ENCODE measurements around the gene ARHGAP40.

DNA sequence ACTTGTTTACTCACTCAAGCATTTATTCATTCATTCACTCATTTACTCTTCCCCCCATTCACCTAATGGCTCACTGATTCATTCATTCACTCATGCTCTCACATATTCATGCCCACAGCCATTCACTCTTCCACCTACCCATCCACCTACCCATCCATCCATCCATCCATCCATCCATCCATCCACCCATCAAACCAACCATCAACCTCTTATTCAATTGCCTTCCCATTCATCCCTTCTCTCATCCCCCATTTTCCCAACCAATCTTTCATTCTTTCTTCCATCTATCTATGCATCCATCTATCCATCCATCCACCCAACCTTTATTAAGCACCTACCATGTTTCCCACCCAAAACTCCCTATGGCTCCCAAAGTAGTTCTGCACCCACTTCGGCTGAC lies 1.6 kb upstream of the ARHGAP40 start:
- TF ChIP-seq, protein P1, sequence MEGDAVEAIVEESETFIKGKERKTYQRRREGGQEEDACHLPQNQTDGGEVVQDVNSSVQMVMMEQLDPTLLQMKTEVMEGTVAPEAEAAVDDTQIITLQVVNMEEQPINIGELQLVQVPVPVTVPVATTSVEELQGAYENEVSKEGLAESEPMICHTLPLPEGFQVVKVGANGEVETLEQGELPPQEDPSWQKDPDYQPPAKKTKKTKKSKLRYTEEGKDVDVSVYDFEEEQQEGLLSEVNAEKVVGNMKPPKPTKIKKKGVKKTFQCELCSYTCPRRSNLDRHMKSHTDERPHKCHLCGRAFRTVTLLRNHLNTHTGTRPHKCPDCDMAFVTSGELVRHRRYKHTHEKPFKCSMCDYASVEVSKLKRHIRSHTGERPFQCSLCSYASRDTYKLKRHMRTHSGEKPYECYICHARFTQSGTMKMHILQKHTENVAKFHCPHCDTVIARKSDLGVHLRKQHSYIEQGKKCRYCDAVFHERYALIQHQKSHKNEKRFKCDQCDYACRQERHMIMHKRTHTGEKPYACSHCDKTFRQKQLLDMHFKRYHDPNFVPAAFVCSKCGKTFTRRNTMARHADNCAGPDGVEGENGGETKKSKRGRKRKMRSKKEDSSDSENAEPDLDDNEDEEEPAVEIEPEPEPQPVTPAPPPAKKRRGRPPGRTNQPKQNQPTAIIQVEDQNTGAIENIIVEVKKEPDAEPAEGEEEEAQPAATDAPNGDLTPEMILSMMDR (tag by site-specific recombination; IDR thresholded peaks at IDR 0.05) = no peak
- TF ChIP-seq, protein P2, sequence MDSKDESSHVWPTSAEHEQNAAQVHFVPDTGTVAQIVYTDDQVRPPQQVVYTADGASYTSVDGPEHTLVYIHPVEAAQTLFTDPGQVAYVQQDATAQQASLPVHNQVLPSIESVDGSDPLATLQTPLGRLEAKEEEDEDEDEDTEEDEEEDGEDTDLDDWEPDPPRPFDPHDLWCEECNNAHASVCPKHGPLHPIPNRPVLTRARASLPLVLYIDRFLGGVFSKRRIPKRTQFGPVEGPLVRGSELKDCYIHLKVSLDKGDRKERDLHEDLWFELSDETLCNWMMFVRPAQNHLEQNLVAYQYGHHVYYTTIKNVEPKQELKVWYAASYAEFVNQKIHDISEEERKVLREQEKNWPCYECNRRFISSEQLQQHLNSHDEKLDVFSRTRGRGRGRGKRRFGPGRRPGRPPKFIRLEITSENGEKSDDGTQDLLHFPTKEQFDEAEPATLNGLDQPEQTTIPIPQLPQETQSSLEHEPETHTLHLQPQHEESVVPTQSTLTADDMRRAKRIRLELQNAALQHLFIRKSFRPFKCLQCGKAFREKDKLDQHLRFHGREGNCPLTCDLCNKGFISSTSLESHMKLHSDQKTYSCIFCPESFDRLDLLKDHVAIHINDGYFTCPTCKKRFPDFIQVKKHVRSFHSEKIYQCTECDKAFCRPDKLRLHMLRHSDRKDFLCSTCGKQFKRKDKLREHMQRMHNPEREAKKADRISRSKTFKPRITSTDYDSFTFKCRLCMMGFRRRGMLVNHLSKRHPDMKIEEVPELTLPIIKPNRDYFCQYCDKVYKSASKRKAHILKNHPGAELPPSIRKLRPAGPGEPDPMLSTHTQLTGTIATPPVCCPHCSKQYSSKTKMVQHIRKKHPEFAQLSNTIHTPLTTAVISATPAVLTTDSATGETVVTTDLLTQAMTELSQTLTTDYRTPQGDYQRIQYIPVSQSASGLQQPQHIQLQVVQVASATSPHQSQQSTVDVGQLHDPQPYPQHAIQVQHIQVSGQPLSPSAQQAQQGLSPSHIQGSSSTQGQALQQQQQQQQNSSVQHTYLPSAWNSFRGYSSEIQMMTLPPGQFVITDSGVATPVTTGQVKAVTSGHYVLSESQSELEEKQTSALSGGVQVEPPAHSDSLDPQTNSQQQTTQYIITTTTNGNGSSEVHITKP (tag by site-specific recombination; IDR thresholded peaks at IDR 0.05) = no peak
- TF ChIP-seq MZF1 (tag by site-specific recombination; IDR thresholded peaks at IDR 0.05; ENCODE audit: borderline replicate concordance) (no peak), ZNF670 (tag by site-specific recombination; IDR thresholded peaks at IDR 0.05; ENCODE audit: low read depth) (no peak), YY1 (tag by site-specific recombination; IDR thresholded peaks at IDR 0.05) (no peak), ZNF146 (tag by site-specific recombination; IDR thresholded peaks at IDR 0.05) (no peak), ZNF521 (tag by site-specific recombination; IDR thresholded peaks at IDR 0.05) (no peak)
